ENCODE data around the gene DUSP7. TPM values are rescaled to one million over a fixed set of nuclear protein-coding genes. Genes with fewer than 3 reads are reported as not detected.

DUSP7 gene
- polyA plus RNA-seq, 1 of the 3 experiments (the other 2 are of a cell fraction), result 25.8 TPM

GRCh38 chr3:52097851-52098507 lies 41.6 kb upstream of the DUSP7 start:
- Histone ChIP-seq H3K4me2 (no peak overlapping the region), H3K36me3 (replicated peaks in 1 of 2; ENCODE audit: control insufficient read depth in 1 of 2, insufficient read depth in 2 of 2, low read length in 1 of 2) (peaks cover 2 to 10% of the 10 kb centered on the region in 2 experiments), H3K79me2 (ENCODE audit: insufficient read depth) (no peaks in the 10 kb centered on the region), H3K9ac (no peak overlapping the region), H3K27me3 (ENCODE audit: insufficient read depth) (no peaks in the 10 kb centered on the region), H2AFZ (ENCODE audit: low read depth) (no peak overlapping the region), H3K9me3 (no peaks in the 10 kb centered on the region), H3K27ac (ENCODE audit: low read depth in 2 of 2, low read length in 1 of 2) (no peak overlapping the region), H3K4me3 (ENCODE audit: low read depth in 2 of 2, low read length in 1 of 2) (no peak overlapping the region), H3K4me1 (ENCODE audit: control insufficient read depth in 1 of 2, insufficient read depth in 2 of 2, low read depth in 1 of 2, low read length in 1 of 2) (peaks cover 8 to 9% of the 10 kb centered on the region in 2 experiments; a peak in 2 of 4 replicates), H3K9me2 (0 out of 2 replicates have a peak, but pooled peaks cover 4% of the 10 kb centered on the region), H4K20me1 (ENCODE audit: insufficient read depth) (no peaks in the 10 kb centered on the region), H3F3A (replicated peaks; ENCODE audit: insufficient read depth) (no peaks in the 10 kb centered on the region)
- TF ChIP-seq GATA2 (CRISPR knock-in tag; IDR thresholded peaks at IDR 0.05), result no peak
- POLR2A ChIA-PET, result no interaction called here
- CTCF ChIA-PET, result interaction anchor here (0.8 to 1.3 kb wide), 3 partner anchors 11 to 45 kb away, joined by 3 to 4 read pairs (median 3); no protein-coding TSS in a partner anchor
- DNase-seq, result no peak
- WGBS (ENCODE audit: low lambda C conversion rate), result 73% methylated on average over 2 of the region's 2 CpGs

- POLR2A ChIA-PET, result no interaction called here
- H3F3A ChIP-seq (replicated peaks; ENCODE audit: insufficient read depth), result no peaks in the 10 kb centered on the region
- CTCF ChIA-PET, result interaction anchor here (0.8 to 1.8 kb wide), 2 partner anchors 19 to 60 kb away, joined by 3 to 4 read pairs; no protein-coding TSS in a partner anchor
- H3K27me3 ChIP-seq (ENCODE audit: insufficient read depth), result no peaks in the 10 kb centered on the region
- H3K4me1 ChIP-seq (ENCODE audit: control insufficient read depth in 1 of 2, insufficient read depth in 2 of 2, low read depth in 1 of 2, low read length in 1 of 2), result peaks cover 9 to 19% of the 10 kb centered on the region in 2 experiments; a peak in 2 of 4 replicates
- TF ChIP-seq FOXJ3 (CRISPR knock-in tag; IDR thresholded peaks at IDR 0.05), result no peak
- no peak for TF ChIP-seq RAD21 (IDR thresholded peaks at IDR 0.05; ENCODE audit: low read length)
- TF ChIP-seq, protein P1, sequence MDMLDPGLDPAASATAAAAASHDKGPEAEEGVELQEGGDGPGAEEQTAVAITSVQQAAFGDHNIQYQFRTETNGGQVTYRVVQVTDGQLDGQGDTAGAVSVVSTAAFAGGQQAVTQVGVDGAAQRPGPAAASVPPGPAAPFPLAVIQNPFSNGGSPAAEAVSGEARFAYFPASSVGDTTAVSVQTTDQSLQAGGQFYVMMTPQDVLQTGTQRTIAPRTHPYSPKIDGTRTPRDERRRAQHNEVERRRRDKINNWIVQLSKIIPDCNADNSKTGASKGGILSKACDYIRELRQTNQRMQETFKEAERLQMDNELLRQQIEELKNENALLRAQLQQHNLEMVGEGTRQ (IDR thresholded peaks at IDR 0.05; ENCODE audit: borderline replicate concordance, low read depth, low read length), result no peak
- TF ChIP-seq RCOR1 (IDR thresholded peaks at IDR 0.05; ENCODE audit: low read length), result no peak
- TF ChIP-seq NFIC (IDR thresholded peaks at IDR 0.05; ENCODE audit: borderline replicate concordance), result no peak
- TF ChIP-seq MAX (IDR thresholded peaks at IDR 0.05; ENCODE audit: low read depth), result no peak
- TF ChIP-seq TAF1 (IDR thresholded peaks at IDR 0.05; ENCODE audit: borderline replicate concordance, low read depth, low read length), result no peak
- TF ChIP-seq GATA2 (CRISPR knock-in tag; IDR thresholded peaks at IDR 0.05), result no peak
- no peak for TF ChIP-seq JUND (IDR thresholded peaks at IDR 0.05)
- no peak for TF ChIP-seq RFX5 (IDR thresholded peaks at IDR 0.05; ENCODE audit: low read length)
- TF ChIP-seq EZH2phosphoT487 (IDR thresholded peaks at IDR 0.05; ENCODE audit: borderline replicate concordance, low read depth), result no peak
- no peak for TF ChIP-seq SMC3 (IDR thresholded peaks at IDR 0.05; ENCODE audit: low read depth, low read length)
- TF ChIP-seq ELF1 (IDR thresholded peaks at IDR 0.05), result no peak
- H3K27ac ChIP-seq (ENCODE audit: low read depth in 2 of 2, low read length in 1 of 2), result no peak overlapping the region
- no peaks in the 10 kb centered on the region for H4K20me1 ChIP-seq (ENCODE audit: insufficient read depth)
- DNase-seq, result no peak
- no peaks in the 10 kb centered on the region for H3K9me3 ChIP-seq
- H3K4me3 ChIP-seq (ENCODE audit: low read depth in 2 of 2, low read length in 1 of 2), result no peak overlapping the region
- H2AFZ ChIP-seq (ENCODE audit: low read depth), result no peak overlapping the region
- H3K79me2 ChIP-seq (ENCODE audit: insufficient read depth), result no peaks in the 10 kb centered on the region
- 97% methylated on average over 8 of the region's 8 CpGs for WGBS (ENCODE audit: low lambda C conversion rate)
- no peaks in the 10 kb centered on the region for H3K9me2 ChIP-seq
- no peak overlapping the region for H3K4me2 ChIP-seq
- H3K36me3 ChIP-seq (replicated peaks in 1 of 2; ENCODE audit: control insufficient read depth in 1 of 2, insufficient read depth in 2 of 2, low read length in 1 of 2), result no peaks in the 10 kb centered on the region
- H3K9ac ChIP-seq, result no peak overlapping the region
Measured at GRCh38 chr3:52095990-52096775, 39.8 kb upstream of the DUSP7 start.
